ENCODE data around the gene TNFRSF1B. TPM values are rescaled to one million over a fixed set of nuclear protein-coding genes. Genes with fewer than 3 reads are reported as not detected.

The TNFRSF1B gene
- total RNA-seq, 6 donors from 2014 or later, result 28.3 to 113 (median 58.5) TPM

GRCh38 chr1:12173041-12173509, 6.3 kb downstream of the TNFRSF1B start:
- Histone ChIP-seq H3K4me1 (peaks cover 80 to 95% (median 91%) of the 10 kb centered on the region in 4 donors), H3K27ac (peak overlapping the region; percentile 74 to 97 (median 95)), H3K27me3 (no peaks in the 10 kb centered on the region), H3K36me3 (no peaks in the 10 kb centered on the region), H3K4me3 (no peak overlapping the region), H3K9me3 (no peaks in the 10 kb centered on the region)
- TF ChIP-seq POLR2A (IDR thresholded peaks at IDR 0.05), result no peak
- TF ChIP-seq EP300 (IDR thresholded peaks at IDR 0.05), result no peak
- no peak for TF ChIP-seq CTCF (IDR thresholded peaks at IDR 0.05)
- no peak for TF ChIP-seq POLR2AphosphoS5 (IDR thresholded peaks at IDR 0.05)
- ATAC-seq (ENCODE audit: low FRiP score in 2 of 2), result no peak
- 45 to 66% methylated on average over 2 to 3 of the region's 3 CpGs for WGBS, 2 donors
- no peak for DNase-seq

GRCh38 chr1:12173631-12174121, 6.9 kb downstream of the TNFRSF1B start:
- ATAC-seq (ENCODE audit: low FRiP score in 2 of 2), result peak; percentile 51 to 62
- Histone ChIP-seq H3K4me1 (peaks cover 86 to 96% (median 93%) of the 10 kb centered on the region in 4 donors), H3K4me3 (no peak overlapping the region), H3K27me3 (no peaks in the 10 kb centered on the region), H3K9me3 (no peaks in the 10 kb centered on the region), H3K27ac (peak overlapping the region; percentile 74 to 97 (median 95)), H3K36me3 (no peaks in the 10 kb centered on the region)
- peak; percentile 82 to 89 for DNase-seq
- WGBS, 2 donors, result 31 to 42% methylated on average over 6 to 11 of the region's 11 CpGs
- TF ChIP-seq CTCF (IDR thresholded peaks at IDR 0.05) (no peak), POLR2AphosphoS5 (IDR thresholded peaks at IDR 0.05) (peak; percentile 50 to 77), EP300 (IDR thresholded peaks at IDR 0.05) (peak in 1 of 4 donors; percentile 62), POLR2A (IDR thresholded peaks at IDR 0.05) (peak in 1 of 4 donors; percentile 58)

GRCh38 chr1:12174924-12175810, 8.4 kb downstream of the TNFRSF1B start:
- H3K27me3 ChIP-seq, result no peaks in the 10 kb centered on the region
- H3K4me1 ChIP-seq, result peaks cover 89 to 96% (median 95%) of the 10 kb centered on the region in 4 donors
- DNase-seq, result peak in 1 of 2 donors; percentile 86
- H3K9me3 ChIP-seq, result no peaks in the 10 kb centered on the region
- 48 to 59% methylated on average over 16 to 17 of the region's 17 CpGs for WGBS, 2 donors
- H3K36me3 ChIP-seq, result no peaks in the 10 kb centered on the region
- H3K4me3 ChIP-seq, result no peak overlapping the region
- TF ChIP-seq EP300 (IDR thresholded peaks at IDR 0.05), result no peak
- TF ChIP-seq POLR2AphosphoS5 (IDR thresholded peaks at IDR 0.05), result peak in 1 of 2 donors; percentile 13
- peak overlapping the region; percentile 74 to 97 (median 95) for H3K27ac ChIP-seq
- ATAC-seq (ENCODE audit: low FRiP score in 2 of 2), result no peak

- H3K27ac ChIP-seq, result peak overlapping the region; percentile 81 to 97 (median 95)
- TF ChIP-seq POLR2A (IDR thresholded peaks at IDR 0.05) (no peak), POLR2AphosphoS5 (IDR thresholded peaks at IDR 0.05) (no peak), CTCF (IDR thresholded peaks at IDR 0.05) (no peak), EP300 (IDR thresholded peaks at IDR 0.05) (no peak)
- ATAC-seq (ENCODE audit: low FRiP score in 2 of 2) (no peak), DNase-seq (no peak)
- no peaks in the 10 kb centered on the region for H3K9me3 ChIP-seq
- WGBS, 2 donors, result 74 to 80% methylated on average over 6 of the region's 6 CpGs
- H3K4me1 ChIP-seq, result peaks cover 95 to 99% (median 98%) of the 10 kb centered on the region in 4 donors
- no peaks in the 10 kb centered on the region for H3K27me3 ChIP-seq
- no peak overlapping the region for H3K4me3 ChIP-seq
- no peaks in the 10 kb centered on the region for H3K36me3 ChIP-seq
Measured at GRCh38 chr1:12176298-12177118, 9.7 kb downstream of the TNFRSF1B start.
